ENCODE results near the gene SLC6A2. TPM values are rescaled to one million over a fixed set of nuclear protein-coding genes. Genes with fewer than 3 reads are reported as not detected.
A peak's percentile ranks its signal among the peaks of the same experiment; 100 is the strongest.

SLC6A2 gene
- total and polyA plus RNA-seq, 2 of the 13 experiments (the other 11 are each of a cell fraction or from before 2014, with no cell fraction given), result 0.62 to 0.66 TPM

- Histone ChIP-seq H3K4me2 (ENCODE audit: low read depth, low read length) (no peak overlapping the region), H3K27me3 (ENCODE audit: control insufficient read depth in 1 of 2, insufficient read depth in 2 of 2, low read length in 2 of 2) (no peaks in the 10 kb centered on the region), H3K9ac (ENCODE audit: insufficient read depth, low read depth, low read length) (no peak overlapping the region), H2AFZ (ENCODE audit: low read length) (no peak overlapping the region), H3K79me2 (ENCODE audit: insufficient read depth, low read length) (no peaks in the 10 kb centered on the region), H3K36me3 (replicated peaks in 1 of 2; ENCODE audit: control insufficient read depth in 1 of 2, insufficient read depth in 2 of 2, low read length in 2 of 2) (no peaks in the 10 kb centered on the region), H3K4me1 (ENCODE audit: insufficient read depth, low read length) (peaks cover 39% of the 10 kb centered on the region), H4K20me1 (ENCODE audit: insufficient read depth, low read length) (no peaks in the 10 kb centered on the region), H3K9me3 (ENCODE audit: low read length) (no peaks in the 10 kb centered on the region), H3K4me3 (replicated peaks in 1 of 3; ENCODE audit: insufficient read depth in 1 of 3, low read depth in 2 of 3, low read length in 3 of 3) (no peak overlapping the region), H3K27ac (ENCODE audit: extremely low read length, insufficient read depth, low read length) (no peak overlapping the region)
- ChIA-PET POLR2A (interaction anchor here (1.9 kb wide), 1 partner anchor 20 kb away, joined by 15 read pairs; no protein-coding TSS in a partner anchor), CTCF (ENCODE audit: low intra/inter-chr PET ratio, low total read pairs) (interaction anchor here (0.7 to 2.7 kb wide), 7 partner anchors 20 to 178 kb away, joined by 3 to 27 read pairs (median 5); no protein-coding TSS in a partner anchor)
- peak; percentile 59 for DNase-seq (ENCODE audit: low spot score)
- intact Hi-C loops (cut with micrococcal nuclease; ENCODE audit: unreplicated experiment) (loop anchor here (1.0 to 2.0 kb wide), 2 partner anchors 135 to 178 kb away; partner anchors contain the start of gene LPCAT2), in situ Hi-C loops (cut with HindIII; ENCODE audit: extremely low pct_ligation_motif_present, low pct_unique_long_range_greater_than_20kb) (loop anchor here (5.0 to 10.0 kb wide), 2 partner anchors 59 to 179 kb away; no protein-coding TSS in a partner anchor)
- WGBS (ENCODE audit: low lambda C conversion rate), result 70% methylated on average over 8 of the region's 11 CpGs
- no TSS peak for BruUV-seq (replicated peaks)
- FAIRE-seq, result peak; percentile 62
- ATAC-seq, result peak; percentile 98
- TF ChIP-seq BORCS8-MEF2B (CRISPR knock-in tag; IDR thresholded peaks at IDR 0.05), result 0 out of 2 replicates have a peak, but pooled peaks have one; percentile 30
- TF ChIP-seq KDM2A (CRISPR knock-in tag; IDR thresholded peaks at IDR 0.05; ENCODE audit: borderline replicate concordance, low read depth), result peak; percentile 52; the same call in 1 of the 2 replicates
- TF ChIP-seq ZNF777 (CRISPR knock-in tag; IDR thresholded peaks at IDR 0.05), result no peak
- TF ChIP-seq, protein P1, sequence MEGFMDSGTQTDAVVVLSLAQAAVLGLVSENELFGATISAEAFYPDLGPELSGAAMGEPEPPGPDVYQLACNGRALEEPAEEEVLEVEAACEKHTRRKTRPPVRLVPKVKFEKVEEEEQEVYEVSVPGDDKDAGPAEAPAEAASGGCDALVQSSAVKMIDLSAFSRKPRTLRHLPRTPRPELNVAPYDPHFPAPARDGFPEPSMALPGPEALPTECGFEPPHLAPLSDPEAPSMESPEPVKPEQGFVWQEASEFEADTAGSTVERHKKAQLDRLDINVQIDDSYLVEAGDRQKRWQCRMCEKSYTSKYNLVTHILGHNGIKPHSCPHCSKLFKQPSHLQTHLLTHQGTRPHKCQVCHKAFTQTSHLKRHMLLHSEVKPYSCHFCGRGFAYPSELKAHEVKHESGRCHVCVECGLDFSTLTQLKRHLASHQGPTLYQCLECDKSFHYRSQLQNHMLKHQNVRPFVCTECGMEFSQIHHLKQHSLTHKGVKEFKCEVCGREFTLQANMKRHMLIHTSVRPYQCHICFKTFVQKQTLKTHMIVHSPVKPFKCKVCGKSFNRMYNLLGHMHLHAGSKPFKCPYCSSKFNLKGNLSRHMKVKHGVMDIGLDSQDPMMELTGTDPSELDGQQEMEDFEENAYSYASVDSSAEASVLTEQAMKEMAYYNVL (CRISPR knock-in tag; IDR thresholded peaks at IDR 0.05; ENCODE audit: borderline replicate concordance), result 0 out of 2 replicates have a peak, but pooled peaks have one; percentile 15
- TF ChIP-seq, protein P2, sequence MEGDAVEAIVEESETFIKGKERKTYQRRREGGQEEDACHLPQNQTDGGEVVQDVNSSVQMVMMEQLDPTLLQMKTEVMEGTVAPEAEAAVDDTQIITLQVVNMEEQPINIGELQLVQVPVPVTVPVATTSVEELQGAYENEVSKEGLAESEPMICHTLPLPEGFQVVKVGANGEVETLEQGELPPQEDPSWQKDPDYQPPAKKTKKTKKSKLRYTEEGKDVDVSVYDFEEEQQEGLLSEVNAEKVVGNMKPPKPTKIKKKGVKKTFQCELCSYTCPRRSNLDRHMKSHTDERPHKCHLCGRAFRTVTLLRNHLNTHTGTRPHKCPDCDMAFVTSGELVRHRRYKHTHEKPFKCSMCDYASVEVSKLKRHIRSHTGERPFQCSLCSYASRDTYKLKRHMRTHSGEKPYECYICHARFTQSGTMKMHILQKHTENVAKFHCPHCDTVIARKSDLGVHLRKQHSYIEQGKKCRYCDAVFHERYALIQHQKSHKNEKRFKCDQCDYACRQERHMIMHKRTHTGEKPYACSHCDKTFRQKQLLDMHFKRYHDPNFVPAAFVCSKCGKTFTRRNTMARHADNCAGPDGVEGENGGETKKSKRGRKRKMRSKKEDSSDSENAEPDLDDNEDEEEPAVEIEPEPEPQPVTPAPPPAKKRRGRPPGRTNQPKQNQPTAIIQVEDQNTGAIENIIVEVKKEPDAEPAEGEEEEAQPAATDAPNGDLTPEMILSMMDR (CRISPR knock-in tag; IDR thresholded peaks at IDR 0.05), result peak; percentile 82
- TF ChIP-seq ZNF331 (CRISPR knock-in tag; IDR thresholded peaks at IDR 0.05), result 0 out of 2 replicates have a peak, but pooled peaks have one; percentile 18
- TF ChIP-seq IRF2 (CRISPR knock-in tag; IDR thresholded peaks at IDR 0.05), result peak; percentile 37; the same call in 1 of the 2 replicates
- TF ChIP-seq NFE2L2 (IDR thresholded peaks at IDR 0.05; ENCODE audit: low read length), result no peak
- TF ChIP-seq, protein P3, sequence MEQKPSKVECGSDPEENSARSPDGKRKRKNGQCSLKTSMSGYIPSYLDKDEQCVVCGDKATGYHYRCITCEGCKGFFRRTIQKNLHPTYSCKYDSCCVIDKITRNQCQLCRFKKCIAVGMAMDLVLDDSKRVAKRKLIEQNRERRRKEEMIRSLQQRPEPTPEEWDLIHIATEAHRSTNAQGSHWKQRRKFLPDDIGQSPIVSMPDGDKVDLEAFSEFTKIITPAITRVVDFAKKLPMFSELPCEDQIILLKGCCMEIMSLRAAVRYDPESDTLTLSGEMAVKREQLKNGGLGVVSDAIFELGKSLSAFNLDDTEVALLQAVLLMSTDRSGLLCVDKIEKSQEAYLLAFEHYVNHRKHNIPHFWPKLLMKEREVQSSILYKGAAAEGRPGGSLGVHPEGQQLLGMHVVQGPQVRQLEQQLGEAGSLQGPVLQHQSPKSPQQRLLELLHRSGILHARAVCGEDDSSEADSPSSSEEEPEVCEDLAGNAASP (CRISPR knock-in tag; IDR thresholded peaks at IDR 0.05; ENCODE audit: borderline replicate concordance), result 0 out of 2 replicates have a peak, but pooled peaks have one; percentile 38
- TF ChIP-seq ZFAT (CRISPR knock-in tag; conservative IDR thresholded peaks at IDR 0.05), result no peak
- peak; percentile 29; the same call in 1 of the 2 replicates for TF ChIP-seq GATAD2A (CRISPR knock-in tag; IDR thresholded peaks at IDR 0.05)
- TF ChIP-seq FOSL2 (CRISPR knock-in tag; IDR thresholded peaks at IDR 0.05), result peak; percentile 29; the same call in 1 of the 2 replicates
- 0 out of 2 replicates have a peak, but pooled peaks have one; percentile 23 for TF ChIP-seq ZNF768 (CRISPR knock-in tag; IDR thresholded peaks at IDR 0.05)
- 0 out of 2 replicates have a peak, but pooled peaks have one; percentile 16 for TF ChIP-seq MED1 (CRISPR knock-in tag; IDR thresholded peaks at IDR 0.05)
- peak; percentile 44; the same call in 1 of the 2 replicates for TF ChIP-seq KDM5B (CRISPR knock-in tag; IDR thresholded peaks at IDR 0.05; ENCODE audit: borderline replicate concordance)
- peak; percentile 31; the same call in 1 of the 2 replicates for TF ChIP-seq FOXA3 (CRISPR knock-in tag; IDR thresholded peaks at IDR 0.05)
- peak; percentile 89 for TF ChIP-seq STAG1 (CRISPR knock-in tag; IDR thresholded peaks at IDR 0.05)
- no peak for TF ChIP-seq SMARCC2 (IDR thresholded peaks at IDR 0.05)
Observed at GRCh38 chr16:55643161-55643970, 12.4 kb upstream of the SLC6A2 start.
